ENCODE results near the gene PSME4. TPM values are rescaled to one million over a fixed set of nuclear protein-coding genes. Genes with fewer than 3 reads are reported as not detected.

Gene PSME4
- polyA plus RNA-seq, 1 donor from 2014 or later = 23.4 TPM

- peaks cover 16% of the 10 kb centered on the region for H3K36me3 ChIP-seq (ENCODE audit: insufficient read depth, low read length)
- H3K4me3 ChIP-seq (ENCODE audit: low read length) = no peak overlapping the region
Observed at GRCh38 chr2:53818854-53819435, 151.8 kb downstream of the PSME4 start.

More at GRCh38 chr2:53818854-53819435, 151.8 kb downstream of the PSME4 start:
- H3K9me3 ChIP-seq (ENCODE audit: low read length) = no peaks in the 10 kb centered on the region
- TF ChIP-seq EP300 (conservative IDR thresholded peaks at IDR 0.05; ENCODE audit: poor library complexity, severe bottlenecking) = no peak
- no peak for TF ChIP-seq TAF1 (IDR thresholded peaks at IDR 0.05; ENCODE audit: low read depth)
- no peak for TF ChIP-seq REST (IDR thresholded peaks at IDR 0.05; ENCODE audit: borderline replicate concordance)
- TF ChIP-seq CTCF (IDR thresholded peaks at IDR 0.05; ENCODE audit: poor library complexity, severe bottlenecking) = no peak
- no peak for TF ChIP-seq MXI1 (conservative IDR thresholded peaks at IDR 0.05; ENCODE audit: poor library complexity, severe bottlenecking)
- TF ChIP-seq EZH2 (IDR thresholded peaks at IDR 0.05; ENCODE audit: borderline replicate concordance, insufficient read depth, low read length, poor library complexity, severe bottlenecking) = no peak
- no peaks in the 10 kb centered on the region for H4K20me1 ChIP-seq (ENCODE audit: insufficient read depth)
- H3K79me2 ChIP-seq (replicated peaks; ENCODE audit: insufficient read depth, low read length) = no peaks in the 10 kb centered on the region
- no peaks in the 10 kb centered on the region for H3K27me3 ChIP-seq (ENCODE audit: insufficient read depth, low read depth, low read length)
- H3K9me2 ChIP-seq (ENCODE audit: insufficient read depth, low read length) = no peaks in the 10 kb centered on the region
- no peak overlapping the region for H3K27ac ChIP-seq (ENCODE audit: low read length)
- no peak overlapping the region for H3K4me2 ChIP-seq (ENCODE audit: low read length)
- no peak overlapping the region for H3K9ac ChIP-seq (ENCODE audit: low read length)
- H3F3A ChIP-seq (ENCODE audit: insufficient read depth, low read length, poor library complexity, severe bottlenecking) = no peaks in the 10 kb centered on the region
- H2AFZ ChIP-seq (ENCODE audit: low read depth, low read length) = no peak overlapping the region

Small RNA genes within 50 kb of the gene (small RNA-seq; reads per million reads assigned to genes)
- 0 to 1.6 (median 1.6) reads per million in 3 experiments for gene MIR3682

Other genes with a start within 250 kb of the PSME4 start
- 6.3 and 7.7 TPM in 2 replicates for gene CHAC2, start 203.2 kb downstream of the PSME4 start, polyA plus RNA-seq
- 54.3 and 60.4 TPM in 2 replicates for gene ASB3, start 184.0 kb downstream of the PSME4 start, polyA plus RNA-seq
- gene ERLEC1, start 183.9 kb downstream of the PSME4 start, polyA plus RNA-seq = 88.6 and 89.6 TPM in 2 replicates
- gene GPR75, start 111.0 kb downstream of the PSME4 start, polyA plus RNA-seq = 1.6 TPM in 2 replicates
- gene ACYP2, start 144.6 kb upstream of the PSME4 start, polyA plus RNA-seq = 42.9 and 48.2 TPM in 2 replicates

All from neural cell (in vitro differentiated cells).